HG03064 (cell line): ENCODE data around the gene ADI1.

ENCODE experiments used
- ATAC-seq: cut with Tn5 transposase; IDR thresholded peaks from one replicate; pipeline ENCODE4 v1.9.1; 2021; ENCODE audit warnings: low read depth; ENCODE audit not compliant: unreplicated experiment

The ADI1 gene

GRCh38 chr2:3482363-3482821 is 36.9 kb downstream of the ADI1 start:
- no peak for ATAC-seq

DNA sequence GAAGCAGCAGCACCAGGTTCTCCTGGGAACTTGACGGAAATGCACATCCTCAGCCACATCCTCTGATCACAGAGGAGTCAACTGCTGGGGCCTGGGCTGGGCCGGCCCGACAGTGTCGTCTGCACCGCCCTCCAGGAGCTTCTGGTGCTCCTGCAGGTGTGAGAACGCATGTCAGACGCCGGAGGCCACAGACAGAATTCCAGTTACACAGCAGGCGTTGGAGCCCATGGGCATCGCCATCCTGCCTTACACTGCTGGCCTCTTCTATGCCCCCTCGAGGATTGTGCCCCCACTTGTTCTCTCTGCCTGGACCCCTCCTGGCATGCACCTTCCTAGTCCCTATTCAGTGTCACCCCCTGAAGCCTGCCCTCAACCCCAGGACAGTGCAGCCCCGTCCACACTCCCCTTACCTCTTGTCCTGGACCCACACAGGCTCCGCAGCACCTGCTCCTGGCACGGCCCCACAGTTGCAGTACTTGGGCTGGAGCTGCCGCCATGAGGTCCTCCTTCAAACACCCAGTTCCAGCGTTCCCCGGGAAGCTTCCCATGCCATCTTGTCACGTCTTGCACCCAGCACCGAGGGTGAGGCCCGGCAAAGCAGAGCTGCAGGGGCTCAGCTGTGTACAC is 37.5 kb downstream of the ADI1 start:
- no peak for ATAC-seq

- no peak for ATAC-seq
Observed at GRCh38 chr2:3481011-3481400, 38.3 kb downstream of the ADI1 start.

GRCh38 chr2:3480352-3481010 is 38.9 kb downstream of the ADI1 start:
- ATAC-seq: no peak

GRCh38 chr2:3479430-3480320 is 39.7 kb downstream of the ADI1 start:
- ATAC-seq: no peak

DNA sequence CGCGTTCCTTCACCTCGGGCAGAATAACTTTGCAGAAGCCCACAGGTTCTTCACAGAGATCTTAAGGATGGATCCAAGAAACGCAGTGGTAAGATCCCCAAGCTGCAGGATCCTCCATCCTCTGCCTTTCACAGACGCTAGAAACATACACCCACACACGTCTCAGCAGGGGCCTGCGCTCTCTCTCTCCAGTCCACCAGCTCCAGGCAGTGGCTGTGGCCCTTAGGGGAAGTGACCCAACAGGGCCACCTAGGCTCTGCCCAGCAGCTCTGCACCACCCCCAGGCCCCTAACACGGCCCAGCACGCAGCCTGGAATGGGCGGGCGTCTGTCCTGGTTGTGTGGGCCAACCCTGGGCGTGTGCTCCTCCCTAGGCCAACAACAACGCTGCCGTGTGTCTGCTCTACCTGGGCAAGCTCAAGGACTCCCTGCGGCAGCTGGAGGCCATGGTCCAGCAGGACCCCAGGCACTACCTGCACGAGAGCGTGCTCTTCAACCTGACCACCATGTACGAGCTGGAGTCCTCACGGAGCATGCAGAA is 40.4 kb downstream of the ADI1 start:
- ATAC-seq: no peak

- no peak for ATAC-seq
Observed at GRCh38 chr2:3476985-3477327, 42.4 kb downstream of the ADI1 start.

DNA sequence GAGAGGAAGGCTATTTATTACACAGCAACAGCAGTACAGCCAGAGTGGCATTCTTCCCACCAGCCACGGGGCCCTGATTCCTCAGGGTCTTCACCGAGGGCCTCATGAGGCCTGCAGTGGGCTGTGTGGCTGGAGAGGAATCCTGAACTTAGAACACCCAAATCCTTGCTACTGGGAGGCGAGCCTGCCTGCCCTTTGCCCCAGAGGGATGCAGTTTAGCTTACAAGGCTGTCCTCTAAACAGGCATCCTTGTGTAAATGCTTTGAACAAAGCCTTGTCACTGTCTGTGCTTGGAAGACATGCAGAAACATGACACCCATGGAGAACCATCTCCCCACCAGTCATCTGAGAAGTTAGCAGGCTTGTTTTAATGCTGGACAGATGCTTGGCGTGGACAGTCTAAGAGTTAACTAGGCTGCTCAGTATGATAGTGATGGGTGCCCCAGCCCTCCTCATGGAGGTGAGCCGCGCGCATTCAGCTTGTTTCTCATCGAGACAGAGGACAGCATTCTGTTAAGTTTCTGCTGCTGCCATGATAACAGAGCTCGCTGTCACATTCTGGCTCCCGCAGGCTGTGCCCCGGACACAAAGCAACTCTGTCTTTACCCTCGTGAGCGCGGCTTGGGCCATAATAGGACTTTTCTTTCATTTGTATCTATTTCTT is 42.9 kb downstream of the ADI1 start:
- ATAC-seq: no peak

DNA sequence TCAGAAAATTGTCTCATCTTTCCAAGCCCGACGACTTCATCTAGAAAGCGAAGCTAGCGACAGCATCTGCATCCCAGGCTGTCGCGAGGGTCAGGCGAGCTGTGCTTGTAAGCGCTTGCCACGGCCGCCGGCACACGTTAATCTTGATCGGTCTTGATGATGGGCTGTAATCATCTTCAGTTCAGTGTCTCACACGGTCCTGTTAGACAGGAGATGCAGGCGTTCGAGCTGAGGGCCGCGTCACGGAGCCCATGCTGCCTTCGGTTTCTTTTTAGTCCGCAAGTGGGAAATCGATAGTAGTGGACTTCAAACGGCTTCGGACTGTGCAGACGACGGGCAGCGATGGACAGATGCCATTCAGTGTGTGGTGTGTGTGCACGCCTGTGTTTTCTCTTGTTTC is 43.6 kb downstream of the ADI1 start:
- no peak for ATAC-seq

DNA sequence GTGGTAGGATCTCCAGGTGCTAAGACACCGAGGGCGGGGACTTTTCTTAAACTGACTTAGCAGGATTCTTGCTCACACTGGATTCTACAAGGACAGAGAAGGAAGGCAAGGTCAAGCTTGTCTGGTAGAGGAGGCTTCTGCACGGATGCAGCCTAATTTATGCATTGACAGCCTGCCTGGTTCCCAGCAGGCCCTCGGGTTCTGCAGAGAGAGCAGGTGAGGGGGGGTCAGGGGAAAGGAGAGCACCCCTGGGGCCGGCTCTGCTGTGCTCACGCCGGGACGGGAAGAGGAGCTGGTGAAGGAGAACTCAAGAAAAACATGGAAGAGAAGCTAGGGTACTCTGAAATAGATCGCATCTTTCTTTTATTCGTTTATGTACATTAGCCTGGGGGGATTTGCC is 46.4 kb downstream of the ADI1 start:
- no peak for ATAC-seq

DNA sequence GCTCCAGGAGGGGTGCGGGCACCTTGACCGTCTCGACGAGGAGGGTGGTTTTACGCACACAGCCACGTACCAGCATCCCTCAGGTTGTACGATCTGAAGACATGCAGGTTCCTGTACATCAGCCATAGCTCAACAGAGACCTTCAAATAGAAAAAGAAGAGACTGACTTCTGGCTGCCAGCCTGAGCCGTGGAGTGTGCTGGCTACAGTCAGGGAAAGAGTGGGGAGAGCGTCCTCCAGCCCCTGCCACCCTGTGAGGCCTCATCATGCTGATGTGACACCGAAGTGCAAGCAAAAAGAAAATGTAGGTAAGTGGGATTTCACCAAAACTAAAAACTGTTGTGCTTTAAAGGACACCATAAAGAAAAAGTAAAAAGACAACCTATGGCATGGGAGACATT is 47.0 kb downstream of the ADI1 start:
- no peak for ATAC-seq

DNA sequence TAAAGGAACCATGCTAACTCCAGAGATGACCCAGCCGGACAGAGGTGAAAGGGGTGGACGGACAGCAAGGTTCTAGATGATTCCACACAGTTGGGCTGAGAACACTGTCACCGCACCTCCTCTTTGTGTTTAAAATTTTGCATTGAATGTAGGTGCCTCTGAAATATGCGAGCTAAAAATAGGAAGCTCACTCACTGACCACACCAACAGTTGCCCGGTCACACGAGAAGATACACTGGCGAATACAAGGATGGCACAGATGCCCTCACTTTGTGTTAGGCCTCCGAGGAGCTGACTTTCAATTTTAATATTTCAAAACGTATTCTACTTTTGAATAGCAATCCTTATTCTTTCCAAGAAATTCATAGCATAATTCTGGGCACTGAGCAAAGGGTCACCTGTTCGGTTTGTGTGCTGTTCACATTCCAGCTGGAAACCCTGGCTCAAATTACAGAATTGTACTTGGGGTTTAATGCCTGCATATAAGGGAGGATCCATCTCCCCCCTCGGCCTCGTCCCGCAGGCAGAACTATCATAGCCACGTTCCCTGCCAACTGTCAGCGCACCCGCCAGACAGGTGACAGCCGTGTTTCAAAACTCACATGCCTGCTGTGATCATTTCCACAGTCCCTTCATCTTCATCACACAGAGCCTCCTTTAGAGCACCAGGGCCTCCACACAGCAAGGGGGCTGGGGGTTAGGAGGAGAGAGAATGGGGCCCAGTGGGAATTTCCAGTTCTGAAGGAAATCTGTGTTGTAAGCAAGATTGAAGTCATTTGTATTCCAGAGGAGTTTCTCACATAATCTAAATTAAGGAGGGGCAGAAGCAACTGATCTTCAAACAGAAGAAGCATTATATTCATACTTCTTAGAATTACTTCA is 48.2 kb downstream of the ADI1 start:
- ATAC-seq: no peak

DNA sequence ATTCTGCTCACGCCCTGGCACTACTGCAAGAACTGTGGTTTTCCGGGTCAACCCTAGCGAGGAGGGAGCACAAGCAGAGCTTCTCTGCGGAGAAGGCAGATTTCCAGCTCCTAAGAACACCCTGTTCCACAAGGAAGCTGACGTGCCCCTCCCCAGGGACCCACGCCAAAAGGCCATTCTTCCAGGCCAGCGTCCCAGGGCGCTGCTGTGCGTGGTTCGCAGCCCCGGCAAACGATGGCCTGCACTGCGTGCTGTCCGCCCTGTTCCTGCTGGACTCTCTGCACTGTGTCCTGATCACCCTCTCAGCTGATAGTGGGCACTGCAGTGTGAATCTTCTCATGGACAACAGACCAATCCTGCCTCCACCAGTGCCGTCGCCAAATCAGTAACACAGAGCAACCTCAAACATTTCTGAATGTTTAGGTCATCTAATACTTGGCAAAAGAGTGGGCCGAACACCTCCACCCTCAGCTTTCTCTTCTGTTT is 49.1 kb downstream of the ADI1 start:
- ATAC-seq: no peak

DNA sequence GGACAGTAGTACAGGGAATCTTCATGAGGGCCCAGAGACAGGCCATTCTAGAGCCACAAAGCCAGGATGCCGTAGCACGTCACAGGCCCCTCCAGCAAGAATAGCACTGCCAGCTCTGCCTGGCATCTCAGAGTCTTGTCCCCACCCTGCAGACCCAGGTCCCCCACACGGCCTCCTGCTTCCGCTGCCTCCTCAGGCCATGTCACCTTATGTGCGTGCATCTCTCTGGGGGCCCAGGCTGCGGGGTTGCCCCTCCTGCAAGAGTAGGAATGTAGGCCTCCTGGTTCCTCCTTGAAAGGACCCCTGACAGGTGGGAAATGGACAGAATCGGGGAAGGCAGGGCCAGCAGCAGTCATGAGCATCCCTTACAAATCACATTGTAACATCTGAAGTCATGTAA is 49.8 kb downstream of the ADI1 start:
- no peak for ATAC-seq

- ATAC-seq: no peak
Observed at GRCh38 chr2:3468296-3468988, 50.9 kb downstream of the ADI1 start.

DNA sequence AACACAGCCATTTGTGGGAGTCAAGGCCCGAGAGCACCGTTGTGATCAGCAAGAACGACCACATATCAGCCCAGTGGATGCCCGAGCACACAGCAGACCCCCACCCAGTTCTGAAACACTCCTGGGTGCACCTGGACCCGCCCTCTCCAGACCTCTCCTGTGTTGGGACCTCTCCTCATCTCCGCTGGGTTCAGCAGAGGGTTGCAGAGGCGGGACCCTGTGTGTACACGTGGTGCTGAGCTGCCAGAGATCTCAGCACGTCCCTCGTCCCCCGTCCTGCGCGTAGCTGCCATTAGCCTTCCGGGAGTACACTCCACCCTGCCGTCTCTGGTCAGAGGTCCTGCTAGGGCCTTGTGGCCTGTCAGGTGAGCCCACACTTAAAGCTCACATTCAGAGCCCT is 51.7 kb downstream of the ADI1 start:
- no peak for ATAC-seq

- ATAC-seq: no peak
Observed at GRCh38 chr2:3466966-3467365, 52.4 kb downstream of the ADI1 start.

DNA sequence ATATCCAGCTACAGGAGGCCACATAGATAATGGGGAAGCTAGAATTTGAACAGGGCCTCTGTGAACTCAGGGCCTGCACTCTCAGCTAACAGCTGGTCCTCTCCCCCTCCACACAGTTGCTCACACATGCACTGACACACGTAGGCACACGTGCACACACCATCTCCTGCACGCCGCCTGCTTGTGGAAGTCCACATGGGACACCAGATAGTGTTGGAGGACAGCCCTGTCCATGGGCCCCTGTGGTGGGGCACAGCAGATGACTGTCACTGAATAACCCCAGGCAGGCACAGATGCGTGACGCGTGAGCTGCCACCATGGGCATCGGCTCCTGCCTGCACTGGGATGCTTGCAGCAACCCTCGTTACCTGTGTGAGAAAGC is 52.9 kb downstream of the ADI1 start:
- ATAC-seq: no peak

GRCh38 chr2:3465844-3466481 is 53.4 kb downstream of the ADI1 start:
- ATAC-seq: no peak
